ENCODE measurements around the gene DENND2C.

DENND2C gene

DNA sequence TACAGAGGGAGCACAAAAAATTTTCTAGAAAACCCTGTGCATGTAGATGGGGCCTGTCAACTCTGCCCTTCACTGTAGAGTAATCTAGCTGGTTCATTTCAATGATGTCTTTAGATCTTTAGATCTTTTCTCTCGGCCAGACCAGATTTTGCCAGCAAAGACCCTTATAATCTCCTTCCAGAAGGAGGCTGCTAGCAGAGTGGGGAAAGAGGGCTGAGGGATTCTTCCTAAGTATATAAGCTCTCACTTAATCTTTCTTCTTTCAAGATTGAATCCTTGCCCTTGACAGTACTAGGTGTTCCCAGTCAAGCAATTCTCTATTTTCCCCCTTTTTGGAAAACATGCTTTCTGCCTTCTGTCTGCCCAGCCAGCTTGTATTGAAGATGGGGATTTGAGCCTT lies 122.8 kb downstream of the DENND2C start:
- DNase-seq (ENCODE audit: extremely low read depth in 1 of 2, low read depth in 1 of 2) = no peak

DNA sequence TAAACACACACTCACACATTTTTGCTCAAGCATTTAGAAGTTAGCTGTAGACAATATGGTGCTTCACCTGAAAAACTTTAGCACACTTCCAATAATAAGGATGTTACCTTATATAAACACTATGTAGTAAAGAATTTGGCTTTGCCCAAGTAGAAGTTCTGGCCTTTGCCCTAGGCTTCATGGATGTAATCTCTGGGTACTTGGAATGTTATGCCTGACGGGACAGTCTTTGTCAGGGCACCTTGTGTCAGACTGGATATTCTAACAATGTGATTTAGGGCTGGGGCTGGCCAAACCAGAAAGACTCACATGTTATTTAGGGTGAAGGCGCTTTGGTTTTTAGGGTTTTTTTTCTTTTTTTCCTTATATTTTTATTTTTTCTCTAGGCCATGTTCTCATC lies 124.1 kb downstream of the DENND2C start:
- no peak for DNase-seq (ENCODE audit: extremely low read depth in 1 of 2, low read depth in 1 of 2)

DNA sequence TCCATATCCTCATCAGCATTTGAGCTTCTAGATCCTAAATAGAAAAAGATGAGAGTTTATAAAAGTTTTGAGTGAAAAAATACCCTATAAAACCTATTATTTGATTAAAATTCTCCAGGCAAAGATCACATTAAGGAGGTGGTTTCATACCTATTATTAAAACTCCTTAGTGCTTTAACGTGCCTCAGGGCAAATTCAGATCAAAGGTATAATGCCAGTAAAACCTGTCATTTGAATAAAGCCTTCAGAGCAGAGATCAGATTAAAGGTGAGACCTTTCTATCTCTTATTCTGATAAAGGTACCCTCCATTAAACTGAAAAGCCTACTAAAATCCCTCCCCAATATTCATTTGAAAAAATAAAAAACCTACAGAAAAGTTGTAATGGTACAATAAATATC lies 124.5 kb downstream of the DENND2C start:
- no peak for DNase-seq (ENCODE audit: extremely low read depth in 1 of 2, low read depth in 1 of 2)

DNA sequence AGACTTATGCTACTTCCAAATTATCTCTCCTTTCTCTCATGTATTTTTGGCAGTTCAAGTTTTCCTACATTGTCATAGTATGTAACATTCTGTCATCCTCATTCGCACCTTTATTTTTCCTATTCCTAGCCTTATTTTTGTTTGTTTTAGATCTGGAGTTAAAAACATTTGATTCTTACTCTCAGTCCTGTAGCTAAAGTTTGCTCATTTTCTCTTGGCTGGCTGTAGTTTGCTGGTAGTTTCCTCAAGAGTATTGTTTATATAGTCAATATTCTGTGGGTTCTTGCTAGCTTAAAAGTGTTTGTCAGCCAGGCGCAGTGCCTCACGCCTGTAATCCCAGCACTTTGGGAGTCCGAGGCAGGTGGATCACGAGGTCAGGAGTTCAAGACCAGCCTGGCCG lies 129.0 kb downstream of the DENND2C start:
- no peak for DNase-seq (ENCODE audit: extremely low read depth in 1 of 2, low read depth in 1 of 2)

DNA sequence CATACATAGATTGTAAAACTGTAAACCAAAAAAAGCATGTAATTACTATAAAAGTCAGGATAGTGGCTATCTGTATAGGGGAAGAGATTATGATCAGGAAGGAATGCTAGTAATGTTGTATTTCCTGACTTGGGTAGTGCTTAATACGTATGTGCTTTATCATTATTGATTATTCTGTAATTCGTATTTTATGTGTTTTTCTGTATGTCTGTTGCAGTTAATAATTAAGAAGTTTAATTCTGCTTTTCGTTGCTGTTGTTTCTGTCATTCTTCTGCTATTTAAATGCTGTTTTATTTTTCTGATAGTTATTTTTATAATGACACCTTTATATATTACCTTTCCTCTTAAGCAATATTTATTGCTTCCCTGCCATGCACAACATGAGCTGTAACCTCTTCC lies 129.6 kb downstream of the DENND2C start:
- DNase-seq (ENCODE audit: extremely low read depth in 1 of 2, low read depth in 1 of 2) = no peak

DNA sequence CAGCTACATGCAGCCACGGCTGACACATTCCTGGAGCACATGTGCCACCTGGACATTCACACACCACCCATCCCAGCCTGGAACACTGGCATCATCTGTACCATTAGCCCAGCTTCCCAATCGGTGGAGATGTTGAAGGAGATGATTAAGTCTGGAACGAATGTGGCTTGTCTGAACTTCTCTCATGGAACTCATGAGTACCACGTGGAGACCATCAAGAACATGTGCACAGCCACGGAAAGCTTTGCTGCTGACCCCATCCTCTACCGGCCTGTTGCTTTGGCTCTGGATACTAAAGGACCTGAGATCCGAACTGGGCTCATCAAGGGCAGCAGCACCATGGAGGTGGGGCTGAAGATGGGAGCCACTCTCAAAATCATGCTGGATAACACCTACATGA lies 133.8 kb downstream of the DENND2C start:
- no peak for DNase-seq (ENCODE audit: extremely low read depth in 1 of 2, low read depth in 1 of 2)

DNA sequence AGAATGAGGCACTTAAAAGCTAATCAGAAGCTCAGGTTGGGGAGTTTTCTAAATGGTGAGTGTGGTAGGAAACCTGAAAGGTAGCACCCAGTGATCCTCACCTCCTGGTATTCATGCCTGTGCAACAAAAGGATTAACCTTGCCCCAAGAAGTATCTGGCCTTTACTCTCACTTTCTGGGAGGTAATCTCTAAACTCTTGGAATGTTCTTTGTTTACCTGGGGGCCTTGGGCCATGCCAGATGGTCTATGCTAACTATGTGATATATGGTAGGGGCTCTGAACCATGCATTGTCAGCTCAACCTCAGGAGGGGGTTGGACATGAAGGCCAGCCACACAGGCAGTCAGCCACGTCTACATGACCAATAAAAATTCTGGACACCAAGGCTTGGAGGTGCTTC lies 134.4 kb downstream of the DENND2C start:
- no peak for DNase-seq (ENCODE audit: extremely low read depth in 1 of 2, low read depth in 1 of 2)
